ENCODE measurements around the gene CORO2B.

The CORO2B gene

GRCh38 chr15:68581725-68582124 lies 2.9 kb downstream of the CORO2B start:
- DNase-seq (ENCODE audit: low read depth), result no peak
- H3K4me3 ChIP-seq (ENCODE audit: low read depth, low read length), result no peak overlapping the region
- TF ChIP-seq CTCF (conservative IDR thresholded peaks at IDR 0.05; ENCODE audit: low read depth, low read length), result no peak

GRCh38 chr15:68582236-68582635 lies 3.4 kb downstream of the CORO2B start:
- TF ChIP-seq CTCF (conservative IDR thresholded peaks at IDR 0.05; ENCODE audit: low read depth, low read length), result no peak
- no peak for DNase-seq (ENCODE audit: low read depth)
- H3K4me3 ChIP-seq (ENCODE audit: low read depth, low read length), result no peak overlapping the region

- TF ChIP-seq CTCF (conservative IDR thresholded peaks at IDR 0.05; ENCODE audit: low read depth, low read length), result no peak
Observed at GRCh38 chr15:68582864-68583263, 4.1 kb downstream of the CORO2B start.

GRCh38 chr15:68583321-68583720 lies 4.5 kb downstream of the CORO2B start:
- no peak for DNase-seq (ENCODE audit: low read depth)
- TF ChIP-seq CTCF (conservative IDR thresholded peaks at IDR 0.05; ENCODE audit: low read depth, low read length), result no peak
- H3K4me3 ChIP-seq (ENCODE audit: low read depth, low read length), result no peak overlapping the region

More at GRCh38 chr15:68582864-68583263, 4.1 kb downstream of the CORO2B start:
- H3K4me3 ChIP-seq (ENCODE audit: low read depth, low read length), result no peak overlapping the region
- DNase-seq (ENCODE audit: low read depth), result no peak

- no peak for TF ChIP-seq CTCF (conservative IDR thresholded peaks at IDR 0.05; ENCODE audit: low read depth, low read length)
- no peak for DNase-seq (ENCODE audit: low read depth)
- no peak overlapping the region for H3K4me3 ChIP-seq (ENCODE audit: low read depth, low read length)
Observed at GRCh38 chr15:68583936-68584755, 5.4 kb downstream of the CORO2B start.

GRCh38 chr15:68584756-68585573 lies 6.2 kb downstream of the CORO2B start:
- DNase-seq (ENCODE audit: low read depth), result no peak
- H3K4me3 ChIP-seq (ENCODE audit: low read depth, low read length), result no peak overlapping the region
- TF ChIP-seq CTCF (conservative IDR thresholded peaks at IDR 0.05; ENCODE audit: low read depth, low read length), result no peak

Measured in choroid plexus epithelial cell (primary cell).